T-helper 2 cell treated with Interferon-gamma antibody and Interleukin-4, amounts not matched to agents 100 ng/mL and 5 ng/mL, for 36 hours (primary cell): ENCODE results near the gene EZR. TPM values are rescaled to one million over a fixed set of nuclear protein-coding genes. Genes with fewer than 3 reads are reported as not detected.

ENCODE experiments used
- intact Hi-C: fragments of 100-400 bp; cut with micrococcal nuclease; formaldehyde crosslinking; loops from one replicate; pipeline ENCODE4 v1.15.1; 2023
- total RNA-seq: library from RNA; stranded (reverse); gene quantifications from 2 replicates; pipeline ENCODE4 v1.2.3, GENCODE V29; 2022

The EZR gene
- 244 and 252 TPM in 2 replicates for total RNA-seq

DNA sequence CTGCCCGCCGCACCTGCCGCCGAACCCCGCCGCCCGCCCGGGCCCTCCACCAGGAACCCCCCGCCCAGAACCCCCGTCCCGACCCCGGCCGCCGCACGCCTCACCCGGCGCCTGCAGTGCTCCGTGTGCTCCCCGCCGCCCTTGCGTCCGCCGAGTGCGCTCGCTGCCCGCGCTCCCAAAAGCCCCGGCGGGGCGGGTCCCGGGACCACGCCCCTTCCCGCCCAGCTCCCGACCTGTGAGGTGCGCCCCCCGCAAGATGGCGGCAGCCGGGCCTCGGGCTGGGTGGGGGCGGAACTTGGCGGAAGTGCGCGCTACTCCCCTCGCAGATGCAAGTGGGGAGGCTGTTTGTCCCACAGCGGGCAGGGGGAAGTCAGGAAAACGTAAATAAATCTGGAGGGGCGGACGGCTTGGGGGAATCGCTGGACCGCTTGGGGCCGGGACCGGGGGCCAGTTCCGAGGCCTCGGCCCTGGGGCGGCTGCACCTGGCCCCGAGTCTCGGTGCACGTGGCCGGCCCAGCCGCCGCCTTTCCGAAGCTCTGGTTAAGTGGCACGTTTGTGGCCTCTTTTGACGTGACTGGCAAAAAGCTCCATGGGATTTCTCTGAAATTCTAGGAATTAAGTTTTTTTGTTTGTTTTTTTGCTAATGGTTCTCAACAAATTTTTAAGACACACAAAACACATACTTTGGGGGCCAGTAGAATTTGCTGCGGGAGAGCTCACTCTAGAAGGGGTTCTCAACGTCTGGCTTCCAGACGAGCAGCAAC, at the start of gene EZR:
EZR (minus strand) TSS at position 156 of the 764 bp plus-strand sequence. CDS start 1,275 bp downstream, outside the sequence.
- intact Hi-C loops = loop anchor here (2.0 to 10.0 kb wide), 3 partner anchors 155 to 225 kb away; partner anchors contain the start of gene TAGAP

DNA sequence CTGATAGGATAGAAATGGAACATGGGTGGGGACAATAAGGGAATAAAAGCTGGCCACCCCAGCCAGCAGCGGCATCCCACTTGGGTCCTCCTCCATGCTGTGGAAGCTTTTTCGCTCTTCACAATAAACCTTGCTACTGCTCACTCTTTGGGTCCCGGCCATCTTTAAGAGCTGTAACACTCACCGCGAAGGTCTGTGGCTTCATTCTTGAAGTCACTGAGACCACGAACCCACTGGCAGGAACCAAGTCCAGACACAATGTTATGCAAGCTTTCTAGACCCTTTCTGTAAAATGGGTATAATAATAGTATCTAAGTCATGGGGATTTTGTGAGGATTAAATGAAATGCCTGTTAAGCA, 48.9 kb upstream of the EZR start:
- intact Hi-C loops = loop anchor here (5.0 kb wide), 1 partner anchor 239 kb away; no protein-coding TSS in a partner anchor

DNA sequence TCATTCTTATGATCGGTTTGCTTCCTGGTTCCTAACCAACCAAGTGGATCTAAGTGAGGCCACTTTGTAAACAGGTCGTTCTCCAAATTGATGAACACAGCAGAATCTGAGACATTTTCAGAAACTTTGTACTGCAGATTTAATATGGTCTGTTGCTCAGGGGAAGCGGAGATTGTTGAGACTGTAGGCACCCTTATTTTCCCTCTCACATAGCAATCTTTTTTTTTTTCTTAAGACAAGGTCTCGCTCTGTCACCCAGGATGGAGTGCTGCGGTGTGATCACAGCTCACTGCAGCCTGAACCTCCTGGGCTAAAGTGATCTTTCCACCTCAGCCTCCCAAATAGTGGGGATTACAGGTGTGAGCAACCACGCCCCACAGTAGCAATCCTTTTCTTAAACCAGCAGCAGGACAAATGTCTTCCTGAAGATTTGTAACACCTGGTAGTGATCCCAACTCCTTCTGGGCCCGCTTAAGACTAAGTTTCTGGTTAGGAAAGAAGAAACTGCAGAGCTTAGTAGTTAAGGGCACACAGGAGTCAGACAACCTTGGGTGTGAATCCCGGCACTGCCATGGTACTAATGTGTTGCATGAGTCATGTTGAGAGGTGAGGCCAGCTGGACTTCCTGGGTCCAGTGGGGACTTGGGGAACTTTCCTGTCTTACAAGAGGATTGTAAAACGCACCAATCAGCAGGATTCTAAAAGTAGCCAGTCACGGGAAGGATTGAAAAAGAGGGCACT, 48.4 kb upstream of the EZR start:
- intact Hi-C loops = loop anchor here (5.0 kb wide), 1 partner anchor 240 kb away; no protein-coding TSS in a partner anchor

DNA sequence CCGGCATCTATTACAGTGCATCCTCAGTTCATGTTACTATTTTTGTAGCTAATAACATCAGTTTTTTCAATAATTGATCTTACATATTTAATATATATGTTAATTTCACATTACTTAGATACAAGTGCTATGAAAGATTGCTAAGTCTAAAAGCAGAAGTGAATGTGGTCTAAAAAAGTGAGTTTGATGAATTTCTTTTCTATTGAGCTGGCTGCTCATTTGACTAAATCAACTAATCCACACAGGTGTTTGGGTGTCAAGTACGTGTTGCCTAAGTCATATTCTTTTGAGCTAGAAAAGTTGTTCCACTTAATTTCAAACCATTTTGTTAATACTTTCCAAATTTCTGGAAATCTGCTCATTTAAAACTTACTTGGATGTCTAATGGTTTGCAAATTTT, 46.6 kb upstream of the EZR start:
- intact Hi-C loops = loop anchor here (5.0 kb wide), 1 partner anchor 242 kb away; no protein-coding TSS in a partner anchor

DNA sequence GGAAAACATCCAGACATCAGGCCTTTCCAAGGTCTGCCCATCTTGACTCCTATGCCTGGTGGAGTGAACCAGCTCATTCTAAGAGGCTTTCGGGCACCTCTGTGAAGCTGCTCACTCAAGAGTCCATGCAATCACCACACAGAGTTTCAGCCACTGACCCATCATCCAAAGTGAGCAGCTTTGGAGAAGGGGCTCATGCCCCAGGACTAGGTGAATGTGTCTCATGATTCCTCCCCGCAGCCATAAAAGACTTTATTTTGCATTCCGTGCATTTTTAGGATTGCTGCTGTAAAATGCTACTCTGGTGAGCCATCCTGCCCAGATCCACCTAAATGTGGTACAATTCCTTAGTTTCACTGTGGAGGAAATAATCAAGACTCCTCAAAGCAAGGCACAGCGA, 44.5 kb upstream of the EZR start:
- intact Hi-C loops = no loop called here

DNA sequence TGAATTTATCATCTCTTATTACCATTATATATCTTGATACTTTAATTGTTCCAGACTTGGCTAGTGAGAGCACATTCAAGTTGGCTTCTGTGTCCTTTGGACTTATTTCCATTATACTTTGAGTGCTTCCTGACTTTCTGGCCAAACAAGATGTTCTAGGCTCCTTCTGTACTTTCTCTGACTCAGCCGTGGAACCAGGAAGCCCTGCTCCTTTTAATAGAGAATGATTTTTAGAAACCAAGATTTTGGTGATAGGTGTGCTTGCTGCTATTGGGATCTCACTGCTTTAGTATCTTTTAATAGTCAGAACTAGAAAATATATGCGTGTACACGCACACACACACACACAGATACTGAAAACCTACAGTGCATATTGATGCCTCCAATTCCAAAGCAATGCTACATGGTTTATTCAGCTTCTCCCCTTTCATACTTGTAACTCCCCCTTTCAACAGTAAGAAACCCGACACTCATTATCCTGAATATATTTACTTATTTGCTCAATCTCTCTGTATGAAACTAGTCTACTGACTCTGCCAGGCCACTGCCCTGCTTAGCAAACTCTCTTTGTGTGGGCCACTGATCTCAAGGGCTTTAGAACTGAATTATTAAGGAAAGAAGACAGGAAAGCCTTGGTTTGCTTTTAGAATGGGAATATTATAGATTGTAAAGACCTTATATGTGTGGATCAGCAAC, 42.7 kb upstream of the EZR start:
- intact Hi-C loops = no loop called here

DNA sequence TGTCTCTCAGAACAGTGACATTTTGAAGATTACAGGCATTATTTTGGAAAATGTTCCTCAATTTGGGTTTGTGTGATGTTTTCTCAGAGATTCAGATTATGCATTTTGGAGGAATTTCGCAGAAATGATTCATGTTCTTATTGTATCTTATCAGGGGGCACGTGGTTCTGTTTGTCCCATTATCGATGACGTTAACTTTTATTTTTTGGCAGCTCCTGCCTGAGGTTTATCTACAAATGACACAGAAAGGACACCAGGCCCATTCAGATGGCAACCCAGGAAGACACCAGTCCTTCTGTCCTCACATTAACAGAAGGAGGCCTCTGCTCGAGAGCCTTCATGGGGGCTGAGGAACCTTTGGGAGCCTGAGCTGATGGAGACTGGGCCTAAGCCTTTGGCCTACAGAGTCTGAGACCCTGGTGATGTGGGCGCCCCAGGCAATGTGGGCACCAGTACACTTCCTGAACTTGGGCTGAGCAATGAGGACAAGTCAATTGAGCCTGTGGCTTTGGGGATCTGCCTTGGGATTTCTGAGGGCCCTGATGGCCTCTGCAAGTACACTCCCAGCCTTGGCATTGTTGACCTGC, 41.2 kb upstream of the EZR start:
- intact Hi-C loops = no loop called here

DNA sequence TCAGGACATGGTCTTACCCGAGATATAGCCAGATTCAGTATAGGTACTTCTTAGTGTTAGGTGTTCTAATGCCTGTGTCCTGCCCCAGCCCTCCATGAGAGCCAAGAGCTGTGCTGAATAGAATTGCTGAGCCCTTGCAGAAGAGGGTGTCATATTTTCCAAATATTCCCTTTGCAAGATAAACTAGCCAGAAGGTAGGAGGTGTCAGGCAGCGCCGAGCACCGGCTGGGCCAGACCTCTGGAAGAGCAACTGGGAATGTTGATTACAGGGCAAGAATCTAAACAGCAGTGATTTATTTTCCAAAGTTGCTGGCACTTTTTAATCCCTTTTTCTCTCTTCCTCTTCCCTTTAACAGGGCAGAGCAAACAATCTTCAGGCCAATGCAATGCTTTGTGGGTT, 37.1 kb upstream of the EZR start:
- intact Hi-C loops = no loop called here

DNA sequence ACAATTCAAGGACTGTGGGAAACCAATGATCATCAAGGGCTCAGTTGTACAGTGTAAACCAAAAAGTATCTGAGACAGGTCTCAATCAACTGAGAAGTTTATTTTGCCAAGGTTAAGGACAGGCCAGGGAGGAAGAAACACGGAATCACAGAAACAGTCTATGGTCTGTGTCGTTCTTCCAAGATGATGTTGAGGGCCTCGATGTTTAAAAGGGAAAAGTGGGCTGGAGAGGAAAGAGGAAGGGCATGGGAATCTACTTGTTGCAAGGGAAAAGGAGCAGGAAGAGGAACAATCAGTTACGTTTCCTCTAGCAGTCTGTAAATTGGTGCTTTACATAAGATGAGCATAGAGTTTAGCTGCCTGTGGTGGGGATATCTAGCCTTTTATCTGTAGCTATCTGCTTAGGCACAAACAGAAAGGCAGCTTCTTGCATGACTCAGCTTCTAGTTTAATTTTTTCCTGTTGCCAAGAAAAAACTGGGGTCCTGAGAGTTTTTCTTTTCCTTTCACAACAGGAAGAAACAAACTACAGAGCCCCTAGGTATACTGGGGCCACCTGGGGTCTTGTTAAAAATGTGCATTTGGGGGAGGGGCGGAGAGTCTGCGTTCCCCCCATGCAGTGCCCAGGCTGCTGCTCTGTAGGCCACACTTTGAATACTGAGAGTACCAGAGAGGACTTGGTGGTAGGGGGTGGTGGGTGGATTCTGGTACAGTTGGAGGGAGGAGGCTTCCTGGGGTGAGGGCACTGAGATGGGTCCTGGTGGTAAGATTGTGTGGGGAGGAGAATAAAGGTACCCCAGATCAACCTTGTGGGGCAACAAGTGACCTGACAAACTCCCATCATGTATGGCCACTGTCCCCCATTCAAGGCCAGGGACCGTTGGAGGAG, 35.3 kb upstream of the EZR start:
- intact Hi-C loops = loop anchor here (1.0 kb wide), 1 partner anchor 15 kb away; no protein-coding TSS in a partner anchor

DNA sequence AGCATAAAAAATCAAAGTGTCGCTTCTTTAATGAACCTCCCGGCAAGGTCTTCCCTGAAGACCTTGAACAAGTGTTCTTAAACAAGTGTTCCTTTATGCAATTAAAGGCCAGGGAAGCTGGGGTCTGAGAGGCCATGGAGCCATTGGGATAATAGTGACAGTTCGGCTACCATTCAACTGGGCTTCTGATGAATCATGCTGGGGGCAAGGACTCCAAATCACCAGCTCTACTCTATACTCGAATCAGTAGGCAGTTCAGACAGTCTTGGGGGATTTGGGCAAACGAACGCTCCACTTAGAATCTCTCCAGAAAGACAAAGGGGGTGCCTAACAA, 34.7 kb upstream of the EZR start:
- intact Hi-C loops = loop anchor here (1.0 to 2.0 kb wide), 3 partner anchors 15 to 205 kb away; no protein-coding TSS in a partner anchor

DNA sequence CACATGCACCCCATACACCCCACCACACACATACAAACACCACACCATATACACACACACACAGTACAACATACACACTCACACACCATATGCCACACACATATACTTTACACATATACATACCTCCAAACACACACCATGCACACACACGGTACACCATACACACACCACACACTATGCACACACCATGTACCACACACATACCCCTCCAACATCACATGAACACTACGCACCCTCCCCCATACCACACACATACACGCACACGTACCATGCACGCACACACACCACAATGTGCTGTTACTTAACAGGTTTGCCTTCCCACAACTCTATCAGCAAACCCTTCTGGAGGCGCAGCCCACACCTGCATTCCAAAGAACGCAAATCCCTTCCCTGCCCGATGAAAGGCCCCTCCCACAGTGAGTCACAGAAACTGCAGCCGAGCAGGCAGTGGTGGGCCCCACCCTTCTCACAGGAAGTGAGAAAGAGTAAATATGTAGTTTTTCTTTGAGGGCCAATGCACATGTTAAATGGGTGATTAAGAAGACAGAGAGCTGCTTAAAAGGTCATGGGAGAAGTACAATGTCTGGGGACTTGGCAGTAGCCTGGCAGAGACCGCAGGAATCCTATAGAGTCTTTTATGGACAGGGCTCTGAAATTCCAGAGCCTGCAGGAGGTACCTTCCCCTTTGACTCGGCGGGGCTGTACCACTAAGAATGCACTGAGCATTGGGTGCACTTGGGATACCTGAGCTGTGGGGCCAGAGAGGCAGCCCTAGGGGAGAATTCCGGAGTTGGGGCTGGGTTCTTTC, 34.1 kb upstream of the EZR start:
- intact Hi-C loops = loop anchor here (1.0 to 2.0 kb wide), 2 partner anchors 189 to 204 kb away; no protein-coding TSS in a partner anchor

DNA sequence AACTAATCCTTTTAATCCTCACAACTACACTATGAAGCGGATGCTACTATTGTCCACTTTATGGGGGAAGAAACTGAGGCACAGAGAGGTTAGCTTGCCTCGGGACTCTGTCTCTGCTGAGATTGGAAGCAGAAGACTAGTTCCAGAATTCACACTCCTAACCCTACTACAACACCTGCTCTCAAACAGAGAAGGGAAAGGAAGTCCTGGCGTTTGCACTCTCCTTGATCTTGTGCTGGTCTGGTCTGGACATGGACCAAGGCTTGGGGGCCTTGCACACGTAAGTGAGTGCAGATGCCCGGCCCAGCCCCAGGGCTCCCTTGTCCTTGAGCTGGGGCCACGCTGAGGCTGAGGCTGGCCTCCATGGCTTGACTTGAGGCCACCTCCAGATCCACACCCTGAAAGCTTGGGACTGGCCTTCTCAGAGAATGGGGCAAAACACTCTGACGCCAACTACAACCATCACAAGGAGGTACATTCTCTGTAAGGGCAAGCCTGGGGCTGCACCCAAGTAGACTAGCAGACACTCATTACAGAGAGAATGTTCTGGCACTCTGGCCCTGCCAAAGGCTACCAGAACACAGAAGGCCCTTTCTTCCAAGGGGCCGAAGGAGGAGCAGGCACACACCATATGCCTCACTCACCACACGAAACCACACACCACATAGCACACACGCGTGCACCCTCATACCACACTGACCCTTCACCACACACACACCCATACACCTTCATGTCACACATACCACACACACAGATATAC, 33.3 kb upstream of the EZR start:
- intact Hi-C loops = loop anchor here (1.0 to 2.0 kb wide), 2 partner anchors 190 to 204 kb away; no protein-coding TSS in a partner anchor

DNA sequence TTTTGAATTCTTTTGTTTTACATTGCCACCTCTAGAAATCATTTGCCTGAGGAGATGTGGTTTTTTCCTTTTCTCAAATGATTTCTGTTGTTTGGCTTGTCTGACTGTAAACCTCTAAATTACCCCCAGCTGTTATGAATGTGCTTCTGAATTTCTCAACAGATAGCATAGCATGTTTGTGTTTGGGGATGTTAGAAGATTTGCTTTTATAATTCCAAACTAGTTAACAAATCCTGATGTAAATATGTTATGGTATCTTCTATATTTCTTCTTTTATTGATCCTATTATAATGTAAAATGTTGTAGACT, 31.6 kb upstream of the EZR start:
- intact Hi-C loops = loop anchor here (1.0 kb wide), 2 partner anchors 19 to 32 kb away; no protein-coding TSS in a partner anchor

DNA sequence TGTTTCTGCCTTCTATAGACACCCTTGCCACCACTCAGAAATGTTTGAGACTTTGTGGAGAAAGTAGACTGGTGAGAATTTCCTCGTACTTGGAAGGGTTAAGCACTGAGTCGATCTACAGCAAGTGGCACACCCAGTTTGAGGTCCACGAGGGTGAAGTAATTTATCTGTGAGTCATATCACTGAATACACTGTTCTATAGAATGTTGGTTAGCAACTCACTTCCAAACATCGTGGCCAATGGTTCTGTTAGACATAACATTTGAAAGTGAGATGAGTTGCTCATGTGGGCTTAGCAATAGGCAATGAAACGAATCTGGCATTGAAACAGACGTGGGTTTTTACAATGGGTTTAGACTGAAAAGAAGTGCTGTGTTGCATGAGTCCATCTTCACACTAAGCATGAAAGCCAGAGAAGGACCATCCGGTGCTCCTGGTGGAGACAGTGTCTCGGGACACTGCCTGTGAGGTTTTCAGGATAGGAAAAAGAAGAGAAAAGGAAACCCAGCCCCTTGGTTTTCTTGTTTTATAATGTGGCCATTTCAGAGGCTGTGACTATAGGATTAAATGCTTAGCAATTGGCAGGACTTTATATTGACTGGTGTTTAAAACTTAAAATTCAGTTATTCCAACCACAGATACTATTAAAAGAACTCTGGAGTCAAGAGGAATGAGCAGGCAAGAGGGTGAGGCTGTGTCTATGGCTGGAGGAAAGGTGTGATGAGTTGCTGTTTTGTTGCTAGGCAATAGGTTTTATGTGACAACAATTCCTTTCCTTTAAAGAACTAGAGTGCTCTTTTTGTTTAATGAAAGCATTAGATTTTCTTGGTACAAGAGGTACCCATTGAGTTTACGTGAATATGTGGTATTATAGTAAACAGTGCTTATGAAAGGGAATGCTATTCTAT, 31.0 kb upstream of the EZR start:
- intact Hi-C loops = loop anchor here (1.0 kb wide), 2 partner anchors 19 to 32 kb away; no protein-coding TSS in a partner anchor

DNA sequence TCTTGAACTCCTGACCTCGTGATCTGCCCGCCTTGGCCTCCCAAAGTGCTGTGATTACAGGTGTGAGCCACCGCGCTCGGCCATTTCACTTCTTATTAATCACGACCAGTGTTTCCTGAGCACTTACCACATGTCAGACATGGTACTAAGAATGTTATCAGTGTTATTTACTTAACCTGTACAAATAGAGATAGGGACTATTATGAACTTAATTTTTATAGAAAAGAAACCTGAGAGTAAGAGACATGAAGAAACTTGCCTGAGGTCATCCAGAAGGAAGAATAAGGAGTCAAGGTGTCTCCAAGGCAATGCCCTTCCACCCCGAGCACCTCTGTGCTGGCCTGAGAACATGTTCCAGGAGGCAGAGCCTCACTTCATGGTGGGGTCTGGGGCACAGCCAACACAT, 29.3 kb upstream of the EZR start:
- intact Hi-C loops = no loop called here

DNA sequence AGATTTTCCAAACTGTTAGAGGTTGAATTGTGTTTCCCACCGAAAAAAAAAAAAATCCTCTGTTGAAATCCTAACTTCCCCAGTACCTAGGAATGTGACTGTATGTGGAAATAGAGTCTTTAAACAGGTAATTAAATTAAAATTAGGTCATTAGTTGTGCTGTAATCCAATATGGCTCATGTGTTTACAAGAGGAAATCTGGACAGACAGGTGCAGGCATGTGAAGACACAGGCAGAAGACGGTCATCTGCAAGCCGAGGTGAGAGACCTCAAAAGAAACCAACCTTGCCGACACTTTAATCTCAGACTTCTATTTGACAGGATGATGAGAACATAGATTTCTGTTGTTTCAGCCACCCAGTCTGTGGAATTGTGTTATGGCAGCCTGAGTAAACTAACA, 28.6 kb upstream of the EZR start:
- intact Hi-C loops = no loop called here

DNA sequence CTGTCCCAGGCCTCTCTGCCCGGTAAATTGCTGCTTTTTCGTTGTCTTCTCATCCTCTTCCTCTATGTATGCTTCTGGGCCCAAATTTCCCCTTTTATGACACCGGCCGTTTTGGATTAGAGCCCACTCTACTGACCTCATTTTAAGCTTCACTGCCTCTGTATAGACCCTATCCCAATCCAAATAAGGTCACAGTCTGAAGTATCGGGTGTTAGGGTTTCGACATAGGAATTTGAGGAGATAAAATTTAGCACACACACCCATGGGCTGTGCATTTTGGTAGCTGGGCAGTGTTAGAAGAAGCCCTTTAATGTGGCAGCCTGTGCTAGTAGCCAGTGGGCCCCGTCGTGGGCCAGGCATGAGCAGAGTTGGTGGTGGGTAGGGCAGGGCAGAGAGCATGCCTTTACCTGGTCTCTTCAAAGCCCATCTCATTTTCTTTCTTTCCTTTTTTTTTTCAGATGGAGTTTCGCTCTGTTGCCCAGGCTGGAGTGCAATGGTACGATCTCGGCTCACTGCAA, 27.9 kb upstream of the EZR start:
- intact Hi-C loops = no loop called here
